K562 (cell line): Measurements from ENCODE around the gene BCL2L13. TPM values are rescaled to one million over a fixed set of nuclear protein-coding genes. Genes with fewer than 3 reads are reported as not detected.

Experiments used
- BRCA1 ChIP-seq, 2 experiments: fragments of 450-650 bp in 1 of 2; sonication (generic) in 1 of 2; formaldehyde crosslinking in 1 of 2; IDR thresholded peaks; 2 replicates each; pipeline versions ENCODE4 v1.5.0 to v1.6.1; 2017 to 2020; ENCODE audit warnings: mild to moderate bottlenecking in 1 of 2, missing genetic modification reagents in 1 of 2
- BRD9 ChIP-seq: fragments of 450-650 bp; IDR thresholded peaks from 2 replicates; pipeline ENCODE4 v1.6.1; 2018; ENCODE audit warnings: low read depth; ENCODE audit not compliant: partially characterized antibody
- CBX1 ChIP-seq: sonication (generic); IDR thresholded peaks from 2 replicates; pipeline ENCODE4 v1.6.1; 2016; ENCODE audit warnings: antibody characterized with exemption, low read depth, mild to moderate bottlenecking
- CCAR2 ChIP-seq: fragments of 200-400 bp; formaldehyde crosslinking; IDR thresholded peaks from 2 replicates; pipeline ENCODE4 v1.6.1; 2017; ENCODE audit warnings: mild to moderate bottlenecking, low read depth, low read length
- EGR1 ChIP-seq: fragments of 450-650 bp; conservative IDR thresholded peaks from 2 replicates; pipeline ENCODE4 v1.6.1; 2017; ENCODE audit warnings: mild to moderate bottlenecking
- ELK1 ChIP-seq: sonication (generic); formaldehyde crosslinking; IDR thresholded peaks from 2 replicates; pipeline ENCODE4 v1.8.1; 2022; ENCODE audit warnings: missing genetic modification reagents
- GATAD2B ChIP-seq: fragments of 450-650 bp; IDR thresholded peaks from 2 replicates; pipeline ENCODE4 v1.6.1; 2017; ENCODE audit warnings: mild to moderate bottlenecking, borderline replicate concordance
- HES1 ChIP-seq: fragments of 450-650 bp; IDR thresholded peaks from 2 replicates; pipeline ENCODE4 v1.6.1; 2016; ENCODE audit warnings: low read depth, mild to moderate bottlenecking, moderate library complexity
- HIVEP1 ChIP-seq: fragments of 250-450 bp; sonication (Bioruptor Pico); IDR thresholded peaks from 2 replicates; pipeline ENCODE4 v1.4.0; 2020; ENCODE audit warnings: mild to moderate bottlenecking
- HLTF ChIP-seq: fragments of 450-650 bp; IDR thresholded peaks from 2 replicates; pipeline ENCODE4 v1.6.1; 2016
- HNRNPL ChIP-seq: fragments of 200-400 bp; formaldehyde crosslinking; IDR thresholded peaks from 2 replicates; pipeline ENCODE4 v1.6.1; 2017; ENCODE audit warnings: low read depth, mild to moderate bottlenecking, low read length
- HNRNPLL ChIP-seq: fragments of 200-400 bp; formaldehyde crosslinking; IDR thresholded peaks from 2 replicates; pipeline ENCODE4 v1.6.1; 2017; ENCODE audit warnings: low read length, low read depth, mild to moderate bottlenecking; ENCODE audit not compliant: poor library complexity, severe bottlenecking
- KLF10 ChIP-seq: fragments of 250-450 bp; sonication (Bioruptor Pico); IDR thresholded peaks from 2 replicates; pipeline ENCODE4 v1.6.1; 2021; ENCODE audit warnings: matching md5 sums
- MCM3 ChIP-seq: fragments of 450-650 bp; IDR thresholded peaks from 2 replicates; pipeline ENCODE4 v1.6.1; 2016
- MLLT1 ChIP-seq, 2 experiments: fragments of 450-650 bp; IDR thresholded peaks; 2 replicates each; pipeline ENCODE4 v1.6.1; 2016
- PML ChIP-seq: IDR thresholded peaks from 2 replicates; pipeline ENCODE4 v1.6.1; 2012; ENCODE audit warnings: low read length, inconsistent platforms
- PRMT5 ChIP-seq: sonication (generic); formaldehyde crosslinking; IDR thresholded peaks from 2 replicates; pipeline ENCODE4 v1.5.0; 2020; ENCODE audit warnings: missing genetic modification reagents
- SLC30A9 ChIP-seq: fragments of 250-450 bp; sonication (Bioruptor Pico); IDR thresholded peaks from 2 replicates; pipeline ENCODE4 v1.8.0; 2022; ENCODE audit warnings: mild to moderate bottlenecking, moderate library complexity
- SRSF3 ChIP-seq: fragments of 200-400 bp; formaldehyde crosslinking; IDR thresholded peaks from 2 replicates; pipeline ENCODE4 v1.6.1; 2016; ENCODE audit warnings: mild to moderate bottlenecking, low read length, moderate library complexity; ENCODE audit not compliant: insufficient read depth
- TCF3 ChIP-seq: sonication (generic); formaldehyde crosslinking; IDR thresholded peaks from 2 replicates; pipeline ENCODE4 v1.4.0; 2020; ENCODE audit warnings: mild to moderate bottlenecking, missing genetic modification reagents
- TEAD1 ChIP-seq, 2 experiments: fragments of 450-650 bp in 1 of 2; sonication (generic) in 1 of 2; formaldehyde crosslinking; IDR thresholded peaks; 2 replicates each; pipeline versions ENCODE4 v1.4.0 to v1.8.0; 2020 to 2022; ENCODE audit warnings: mild to moderate bottlenecking in 2 of 2, missing genetic modification reagents in 1 of 2
- ZC3H11A ChIP-seq: IDR thresholded peaks from 2 replicates; pipeline ENCODE4 v1.6.1; 2012; ENCODE audit warnings: low read depth, low read length, improper control_type of control experiment
- ZFP1 ChIP-seq: fragments of 450-650 bp; formaldehyde crosslinking; IDR thresholded peaks from 2 replicates; pipeline ENCODE4 v1.4.0; 2020; ENCODE audit warnings: mild to moderate bottlenecking, mixed read lengths
- polyA plus RNA-seq, 8 experiments: library from polyadenylated mRNA; depleted of rRNA in 4 of 8; stranded (reverse) in 5 of 8; unstranded in 3 of 8; fragments of >200 nt; fragmentation: Nextera tagmentation in 2 of 8; fragmentation: Illumina TruSeq in 1 of 8; extraction: Ambion mirVana in 2 of 8; extraction: Trizol in 1 of 8; gene quantifications; 2 replicates each; pipeline versions ENCODE4 v1.2.1 to v1.2.3, GENCODE V29; 2011 to 2014; ENCODE audit warnings: inconsistent platforms in 1 of 8, missing spikeins in 1 of 8
- total RNA-seq, 7 experiments: library from RNA; depleted of rRNA in 6 of 7; stranded (reverse); fragments of >200 nt in 6 of 7; fragmentation: Illumina TruSeq in 2 of 7; extraction: Trizol in 2 of 7; gene quantifications; 2 replicates each; pipeline versions ENCODE4 v1.2.1 to v1.2.3, GENCODE V29; 2011 to 2021; ENCODE audit warnings: low replicate concordance in 1 of 7
- TF ChIP-seq, protein P1 (sequence below): sonication (generic); formaldehyde crosslinking; IDR thresholded peaks from 2 replicates; pipeline ENCODE4 v1.8.0; 2023; ENCODE audit warnings: mild to moderate bottlenecking, missing genetic modification reagents

Gene BCL2L13
- total and polyA plus RNA-seq, 9 of the 15 experiments (the other 6 are each of a cell fraction or from before 2014, with no cell fraction given), result 41.5 to 63.4 (median 56.5) TPM

GRCh38 chr22:17638432-17639246 is at the start of gene BCL2L13 (continued):
- no peak for TF ChIP-seq PRMT5 (CRISPR knock-in tag)
- TF ChIP-seq HNRNPLL, result peak; percentile 71
- TF ChIP-seq HNRNPL, result 0 out of 2 replicates have a peak, but pooled peaks have one; percentile 21
- TF ChIP-seq MCM3, result no peak
- peak in 1 of 2 experiments; percentile 59; a peak in 3 of 4 replicates for TF ChIP-seq MLLT1 (IDR thresholded peaks at IDR 0.05)
- peak; percentile 86 for TF ChIP-seq PML
- TF ChIP-seq HLTF, result no peak
- TF ChIP-seq BRD9, result no peak
- TF ChIP-seq EGR1, result no peak
- peak in 1 of 2 experiments; percentile 77; a peak in 2 of 4 replicates for TF ChIP-seq TEAD1 (CRISPR knock-in tag; IDR thresholded peaks at IDR 0.05)
- peak; percentile 70 for TF ChIP-seq CBX1
- peak; percentile 64 for TF ChIP-seq TCF3
- peak; percentile 12; the same call in 1 of the 2 replicates for TF ChIP-seq ZC3H11A
- TF ChIP-seq HIVEP1 (CRISPR knock-in tag), result 0 out of 2 replicates have a peak, but pooled peaks have one; percentile 41
- no peak for TF ChIP-seq GATAD2B
- no peak for TF ChIP-seq ZFP1 (CRISPR knock-in tag)
- 0 out of 2 replicates have a peak, but pooled peaks have one; percentile 36 for TF ChIP-seq KLF10 (CRISPR knock-in tag)
- TF ChIP-seq BRCA1 (IDR thresholded peaks at IDR 0.05), result no peak
- 0 out of 2 replicates have a peak, but pooled peaks have one; percentile 88 for TF ChIP-seq BRCA1 (CRISPR knock-in tag; IDR thresholded peaks at IDR 0.05)
- TF ChIP-seq CCAR2, result no peak
- TF ChIP-seq HES1, result no peak; the same call in 1 of the 2 replicates
- TF ChIP-seq, protein P1, sequence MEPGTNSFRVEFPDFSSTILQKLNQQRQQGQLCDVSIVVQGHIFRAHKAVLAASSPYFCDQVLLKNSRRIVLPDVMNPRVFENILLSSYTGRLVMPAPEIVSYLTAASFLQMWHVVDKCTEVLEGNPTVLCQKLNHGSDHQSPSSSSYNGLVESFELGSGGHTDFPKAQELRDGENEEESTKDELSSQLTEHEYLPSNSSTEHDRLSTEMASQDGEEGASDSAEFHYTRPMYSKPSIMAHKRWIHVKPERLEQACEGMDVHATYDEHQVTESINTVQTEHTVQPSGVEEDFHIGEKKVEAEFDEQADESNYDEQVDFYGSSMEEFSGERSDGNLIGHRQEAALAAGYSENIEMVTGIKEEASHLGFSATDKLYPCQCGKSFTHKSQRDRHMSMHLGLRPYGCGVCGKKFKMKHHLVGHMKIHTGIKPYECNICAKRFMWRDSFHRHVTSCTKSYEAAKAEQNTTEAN (CRISPR knock-in tag), result peak; percentile 50; the same call in 1 of the 2 replicates
- TF ChIP-seq ELK1, result no peak
- no peak for TF ChIP-seq SLC30A9 (CRISPR knock-in tag)
- peak; percentile 97 for TF ChIP-seq SRSF3
